ENCODE data around the gene SLC22A4. TPM values are rescaled to one million over a fixed set of nuclear protein-coding genes. Genes with fewer than 3 reads are reported as not detected.

Gene SLC22A4
- total RNA-seq, 1 donor = 2.9 TPM

DNA sequence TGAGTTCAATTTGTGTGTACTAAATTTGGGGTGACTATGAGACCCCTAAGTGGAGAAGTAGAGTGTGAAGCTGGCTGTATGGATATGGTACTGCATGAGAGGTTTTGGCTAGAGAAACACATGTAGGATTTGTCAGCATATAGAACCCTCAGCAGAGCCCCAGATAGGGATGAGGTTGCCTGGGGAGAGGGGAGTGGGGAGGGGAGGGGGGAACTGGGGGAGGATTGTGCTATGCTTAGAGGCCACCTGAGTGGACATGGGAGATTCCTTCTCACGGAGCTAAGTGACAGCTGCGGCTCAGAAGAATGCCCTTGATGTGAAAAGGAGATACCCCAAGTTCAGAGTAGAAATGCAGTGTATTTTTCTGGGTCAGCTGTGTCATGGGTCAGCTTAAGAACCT, 86.5 kb downstream of the SLC22A4 start:
- Histone ChIP-seq H3K79me2 (ENCODE audit: insufficient read depth, low read length) (no peaks in the 10 kb centered on the region), H3K4me2 (ENCODE audit: insufficient read depth, low read length) (no peak overlapping the region), H2AFZ (ENCODE audit: low read length) (no peak overlapping the region), H3K36me3 (ENCODE audit: insufficient read depth, low read length) (no peaks in the 10 kb centered on the region), H4K20me1 (ENCODE audit: insufficient read depth, low read length) (no peaks in the 10 kb centered on the region), H3K4me3 (ENCODE audit: insufficient read depth, low read length) (no peak overlapping the region), H3K4me1 (ENCODE audit: insufficient read depth, low read length) (peaks cover 7% of the 10 kb centered on the region), H3K9me3 (ENCODE audit: low read depth, low read length) (no peaks in the 10 kb centered on the region), H3K27ac (ENCODE audit: low read depth, low read length) (no peak overlapping the region), H3K27me3 (ENCODE audit: insufficient read depth, low read length) (no peaks in the 10 kb centered on the region)
- DNase-seq (ENCODE audit: insufficient read length, low spot score, missing footprints) = no peak
- TF ChIP-seq, protein P1, sequence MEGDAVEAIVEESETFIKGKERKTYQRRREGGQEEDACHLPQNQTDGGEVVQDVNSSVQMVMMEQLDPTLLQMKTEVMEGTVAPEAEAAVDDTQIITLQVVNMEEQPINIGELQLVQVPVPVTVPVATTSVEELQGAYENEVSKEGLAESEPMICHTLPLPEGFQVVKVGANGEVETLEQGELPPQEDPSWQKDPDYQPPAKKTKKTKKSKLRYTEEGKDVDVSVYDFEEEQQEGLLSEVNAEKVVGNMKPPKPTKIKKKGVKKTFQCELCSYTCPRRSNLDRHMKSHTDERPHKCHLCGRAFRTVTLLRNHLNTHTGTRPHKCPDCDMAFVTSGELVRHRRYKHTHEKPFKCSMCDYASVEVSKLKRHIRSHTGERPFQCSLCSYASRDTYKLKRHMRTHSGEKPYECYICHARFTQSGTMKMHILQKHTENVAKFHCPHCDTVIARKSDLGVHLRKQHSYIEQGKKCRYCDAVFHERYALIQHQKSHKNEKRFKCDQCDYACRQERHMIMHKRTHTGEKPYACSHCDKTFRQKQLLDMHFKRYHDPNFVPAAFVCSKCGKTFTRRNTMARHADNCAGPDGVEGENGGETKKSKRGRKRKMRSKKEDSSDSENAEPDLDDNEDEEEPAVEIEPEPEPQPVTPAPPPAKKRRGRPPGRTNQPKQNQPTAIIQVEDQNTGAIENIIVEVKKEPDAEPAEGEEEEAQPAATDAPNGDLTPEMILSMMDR (IDR thresholded peaks at IDR 0.05; ENCODE audit: extremely low read depth, low read depth, low read length) = no peak

DNA sequence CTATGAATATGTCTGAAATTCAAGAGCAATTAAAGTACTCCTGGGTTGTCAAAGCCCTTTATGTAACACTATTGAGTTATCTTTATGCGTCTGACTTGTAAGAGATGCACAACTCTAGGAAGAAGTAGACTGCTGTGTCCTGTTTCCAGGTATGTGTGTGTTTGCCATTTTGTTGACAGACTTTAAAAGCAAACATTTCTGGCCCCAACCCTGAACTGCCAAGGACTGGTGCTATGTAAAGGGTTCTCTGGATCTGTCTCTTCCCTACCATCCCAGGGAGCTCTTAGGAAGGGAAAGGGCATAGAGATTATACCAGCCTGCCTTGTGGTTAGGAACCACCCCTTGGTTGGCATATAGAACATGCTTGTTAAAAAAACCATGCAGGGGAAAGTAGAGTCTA, 87.4 kb downstream of the SLC22A4 start:
- no peaks in the 10 kb centered on the region for H4K20me1 ChIP-seq (ENCODE audit: insufficient read depth, low read length)
- no peaks in the 10 kb centered on the region for H3K36me3 ChIP-seq (ENCODE audit: insufficient read depth, low read length)
- H3K79me2 ChIP-seq (ENCODE audit: insufficient read depth, low read length) = no peaks in the 10 kb centered on the region
- peaks cover 8% of the 10 kb centered on the region for H3K4me1 ChIP-seq (ENCODE audit: insufficient read depth, low read length)
- no peak for DNase-seq (ENCODE audit: insufficient read length, low spot score, missing footprints)
- no peaks in the 10 kb centered on the region for H3K27me3 ChIP-seq (ENCODE audit: insufficient read depth, low read length)
- H2AFZ ChIP-seq (ENCODE audit: low read length) = no peak overlapping the region
- no peak overlapping the region for H3K27ac ChIP-seq (ENCODE audit: low read depth, low read length)
- no peak overlapping the region for H3K4me2 ChIP-seq (ENCODE audit: insufficient read depth, low read length)
- no peaks in the 10 kb centered on the region for H3K9me3 ChIP-seq (ENCODE audit: low read depth, low read length)
- H3K4me3 ChIP-seq (ENCODE audit: insufficient read depth, low read length) = no peak overlapping the region
- TF ChIP-seq, protein P1 (IDR thresholded peaks at IDR 0.05; ENCODE audit: extremely low read depth, low read depth, low read length) = no peak

DNA sequence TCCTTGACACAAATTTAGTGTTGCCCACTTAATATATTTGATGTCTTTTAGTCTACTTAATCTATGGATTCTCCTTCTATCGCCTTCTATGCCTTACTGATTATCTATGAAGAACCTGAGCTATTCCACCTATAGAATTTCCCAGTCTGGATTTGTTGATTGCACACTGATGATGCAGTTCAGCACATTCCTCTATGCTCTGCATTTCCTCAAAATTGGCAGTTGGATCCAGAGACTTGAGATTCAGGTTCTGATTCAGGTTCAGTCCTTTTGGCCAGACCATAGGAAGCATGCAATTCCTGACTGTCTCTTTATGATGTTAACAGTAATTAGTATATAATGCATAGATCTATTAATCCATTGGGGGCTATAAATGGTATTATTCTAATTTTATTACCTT, 89.1 kb downstream of the SLC22A4 start:
- H3K27me3 ChIP-seq (ENCODE audit: insufficient read depth, low read length) = no peaks in the 10 kb centered on the region
- no peak for DNase-seq (ENCODE audit: insufficient read length, low spot score, missing footprints)
- no peak overlapping the region for H3K4me2 ChIP-seq (ENCODE audit: insufficient read depth, low read length)
- no peak overlapping the region for H3K4me3 ChIP-seq (ENCODE audit: insufficient read depth, low read length)
- peaks cover 24% of the 10 kb centered on the region for H3K4me1 ChIP-seq (ENCODE audit: insufficient read depth, low read length)
- H4K20me1 ChIP-seq (ENCODE audit: insufficient read depth, low read length) = no peaks in the 10 kb centered on the region
- no peak overlapping the region for H2AFZ ChIP-seq (ENCODE audit: low read length)
- TF ChIP-seq, protein P1 (IDR thresholded peaks at IDR 0.05; ENCODE audit: extremely low read depth, low read depth, low read length) = no peak
- no peaks in the 10 kb centered on the region for H3K36me3 ChIP-seq (ENCODE audit: insufficient read depth, low read length)
- H3K9me3 ChIP-seq (ENCODE audit: low read depth, low read length) = no peaks in the 10 kb centered on the region
- H3K27ac ChIP-seq (ENCODE audit: low read depth, low read length) = no peak overlapping the region
- no peaks in the 10 kb centered on the region for H3K79me2 ChIP-seq (ENCODE audit: insufficient read depth, low read length)

DNA sequence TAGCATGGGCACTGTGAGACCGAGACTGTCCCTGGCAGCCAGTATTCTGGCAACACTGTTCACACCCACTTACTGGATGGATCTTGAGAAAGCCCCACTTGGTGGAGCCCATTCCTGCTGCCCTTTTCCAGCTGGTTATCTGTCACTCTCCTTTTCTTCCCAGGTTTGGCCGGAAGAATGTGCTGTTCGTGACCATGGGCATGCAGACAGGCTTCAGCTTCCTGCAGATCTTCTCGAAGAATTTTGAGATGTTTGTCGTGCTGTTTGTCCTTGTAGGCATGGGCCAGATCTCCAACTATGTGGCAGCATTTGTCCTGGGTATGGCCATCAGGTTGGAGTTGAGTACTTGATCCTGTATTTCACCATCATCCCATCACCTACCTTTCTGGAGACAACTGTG, 89.8 kb downstream of the SLC22A4 start:
- Histone ChIP-seq H3K4me2 (ENCODE audit: insufficient read depth, low read length) (no peak overlapping the region), H3K36me3 (ENCODE audit: insufficient read depth, low read length) (no peaks in the 10 kb centered on the region), H3K4me1 (ENCODE audit: insufficient read depth, low read length) (peaks cover 31% of the 10 kb centered on the region), H3K4me3 (ENCODE audit: insufficient read depth, low read length) (no peak overlapping the region), H2AFZ (ENCODE audit: low read length) (no peak overlapping the region), H3K27me3 (ENCODE audit: insufficient read depth, low read length) (no peaks in the 10 kb centered on the region), H4K20me1 (ENCODE audit: insufficient read depth, low read length) (no peaks in the 10 kb centered on the region), H3K79me2 (ENCODE audit: insufficient read depth, low read length) (no peaks in the 10 kb centered on the region), H3K27ac (ENCODE audit: low read depth, low read length) (no peak overlapping the region), H3K9me3 (ENCODE audit: low read depth, low read length) (no peaks in the 10 kb centered on the region)
- TF ChIP-seq, protein P1 (IDR thresholded peaks at IDR 0.05; ENCODE audit: extremely low read depth, low read depth, low read length) = no peak
- DNase-seq (ENCODE audit: insufficient read length, low spot score, missing footprints) = no peak

Measured in osteoblast (primary cell).